ENCODE results near the gene HIP1R. TPM values are rescaled to one million over a fixed set of nuclear protein-coding genes. Genes with fewer than 3 reads are reported as not detected.
"Not testable (repeated sequence)": the region's sequence is repeated elsewhere in the genome, so short reads cannot be mapped to it uniquely, and the experiment has no call there.

Gene HIP1R
- total and polyA plus RNA-seq, 2 of the 4 experiments (the other 2 are of a cell fraction) = 13.8 to 18.5 TPM

GRCh38 chr12:122891661-122892525, 56.6 kb downstream of the HIP1R start:
- peak overlapping the region; percentile 92 for H3K27ac ChIP-seq (ENCODE audit: insufficient read depth, low read length)
- H3K4me3 ChIP-seq (ENCODE audit: insufficient read depth, low read depth, low read length) = peak overlapping the region; percentile 19; the same call in 1 of the 2 replicates
- peak overlapping the region; percentile 92 for H3K4me2 ChIP-seq (ENCODE audit: low read depth, low read length)
- dilution Hi-C loops (cut with HindIII; ENCODE audit: low sequenced_read_pairs, unreplicated experiment) = no loop called here
- H3K9ac ChIP-seq (ENCODE audit: low read depth, low read length) = peak overlapping the region; percentile 45; the same call in 1 of the 2 replicates
- peak overlapping the region; percentile 39 for H2AFZ ChIP-seq (replicated peaks; ENCODE audit: low read length, poor library complexity)
- peak overlapping the region; percentile 60 for H3K56ac ChIP-seq (ENCODE audit: extremely low read depth, insufficient read depth, low read length)
- intact Hi-C loops (cut with micrococcal nuclease) = loop anchor here (10.0 kb wide), 1 partner anchor 343 kb away; the partner anchor contains the start of genes MPHOSPH9 and MTRFR
- peaks cover 39% of the 10 kb centered on the region for H3K4me1 ChIP-seq (ENCODE audit: control insufficient read depth, insufficient read depth, low read length)
- ATAC-seq (ENCODE audit: low read depth) (peak; percentile 40), DNase-seq (peak; percentile 88)
- no peak overlapping the region for H4K5ac ChIP-seq (ENCODE audit: low read depth, low read length)
- H2BK20ac ChIP-seq (ENCODE audit: low read depth, low read length) = peak overlapping the region; percentile 36; the same call in 1 of the 2 replicates
- H4K91ac ChIP-seq (ENCODE audit: insufficient read depth, low read depth, low read length) = peak overlapping the region; percentile 29; the same call in 1 of the 2 replicates
- peak overlapping the region in 1 of 2 experiments; percentile 76; a peak in 2 of 4 replicates for H4K8ac ChIP-seq (ENCODE audit: low read depth in 2 of 2, low read length in 2 of 2)
- no peaks in the 10 kb centered on the region; the same call in 1 of the 2 replicates for H3K36me3 ChIP-seq (ENCODE audit: control insufficient read depth, insufficient read depth, low read length)
- no peak overlapping the region for H2BK15ac ChIP-seq (ENCODE audit: low read depth, low read length)
- peaks cover 72% of the 10 kb centered on the region for H4K20me1 ChIP-seq (ENCODE audit: insufficient read depth, low read length)
- peak overlapping the region; percentile 88 for H3K14ac ChIP-seq (replicated peaks; ENCODE audit: low read depth, low read length)
- H3K9me1 ChIP-seq (ENCODE audit: insufficient read depth, low read length) = peaks cover 39% of the 10 kb centered on the region
- TF ChIP-seq BHLHE40 (IDR thresholded peaks at IDR 0.05; ENCODE audit: low read depth, low read length) (peak; percentile 34; the same call in 1 of the 2 replicates), CEBPB (IDR thresholded peaks at IDR 0.05; ENCODE audit: low read depth, low read length) (peak; percentile 51), NFE2L2 (IDR thresholded peaks at IDR 0.05; ENCODE audit: low read depth, low read length) (no peak)
- POLR2A ChIA-PET (ENCODE audit: unreplicated experiment) = no interaction called here
- 0% methylated on average over 3 of the region's 10 CpGs; no CpG with 5 or more reads in 1 of the 2 experiments for WGBS, 2 experiments (ENCODE audit: extremely low coverage in 2 of 2, insufficient read length in 1 of 2)
- H3K27me3 ChIP-seq (ENCODE audit: control insufficient read depth, insufficient read depth, low read length) = no peaks in the 10 kb centered on the region
- peak overlapping the region; percentile 12; the same call in 1 of the 2 replicates for H3K18ac ChIP-seq (ENCODE audit: low read depth, low read length)
- H2AK9ac ChIP-seq (replicated peaks; ENCODE audit: low read depth, low read length, poor library complexity) = no peak overlapping the region
- CTCF ChIA-PET = interaction anchor here (1.6 kb wide), 1 partner anchor 12 kb away, joined by 3 read pairs; no protein-coding TSS in a partner anchor
- peaks cover 10 to 90% of the 10 kb centered on the region in 2 experiments; a peak in 3 of 4 replicates for H3K79me1 ChIP-seq (ENCODE audit: low read depth in 1 of 2, low read length in 2 of 2)
- in situ Hi-C loops (cut with MboI; ENCODE audit: low sequenced_read_pairs) = no loop called here
- peak overlapping the region; percentile 84 for H2BK5ac ChIP-seq (ENCODE audit: low read depth, low read length, poor library complexity, severe bottlenecking)
- H3K23ac ChIP-seq (ENCODE audit: low read depth, low read length) = peak overlapping the region; percentile 77; the same call in 1 of the 2 replicates
- peak overlapping the region; percentile 68; the same call in 1 of the 2 replicates for H3K4ac ChIP-seq (ENCODE audit: low read depth, low read length)
- peak overlapping the region; percentile 61 for H2AK5ac ChIP-seq (ENCODE audit: low read depth, low read length)
- H3K9me3 ChIP-seq (ENCODE audit: control insufficient read depth, insufficient read depth, low read length) = no peaks in the 10 kb centered on the region
- BruUV-seq (replicated peaks) = no TSS peak
- peak overlapping the region; percentile 74 for H2BK120ac ChIP-seq (ENCODE audit: low read depth, low read length)

GRCh38 chr12:122892724-122893123, 57.5 kb downstream of the HIP1R start:
- Histone ChIP-seq H4K20me1 (ENCODE audit: insufficient read depth, low read length) (peaks cover 64% of the 10 kb centered on the region), H3K4me2 (ENCODE audit: low read depth, low read length) (peak overlapping the region; percentile 83), H3K14ac (replicated peaks; ENCODE audit: low read depth, low read length) (peak overlapping the region; percentile 67), H3K9ac (ENCODE audit: low read depth, low read length) (peak overlapping the region; percentile 65; the same call in 1 of the 2 replicates), H2BK5ac (ENCODE audit: low read depth, low read length, poor library complexity, severe bottlenecking) (peak overlapping the region; percentile 84), H2BK15ac (ENCODE audit: low read depth, low read length) (peak overlapping the region; percentile 42; the same call in 1 of the 3 replicates), H3K4ac (ENCODE audit: low read depth, low read length) (peak overlapping the region; percentile 68), H3K27ac (ENCODE audit: insufficient read depth, low read length) (peak overlapping the region; percentile 86), H3K4me1 (ENCODE audit: control insufficient read depth, insufficient read depth, low read length) (peaks cover 32% of the 10 kb centered on the region), H2BK120ac (ENCODE audit: low read depth, low read length) (peak overlapping the region; percentile 9; the same call in 1 of the 2 replicates), H3K18ac (ENCODE audit: low read depth, low read length) (peak overlapping the region; percentile 33; the same call in 1 of the 2 replicates), H2AK5ac (ENCODE audit: low read depth, low read length) (peak overlapping the region; percentile 41), H3K79me1 (ENCODE audit: low read depth in 1 of 2, low read length in 2 of 2) (peaks cover 8 to 82% of the 10 kb centered on the region in 2 experiments; a peak in 3 of 4 replicates), H4K8ac (ENCODE audit: low read depth in 2 of 2, low read length in 2 of 2) (peak overlapping the region in 1 of 2 experiments; percentile 76; a peak in 1 of 4 replicates), H3K9me1 (ENCODE audit: insufficient read depth, low read length) (peaks cover 34% of the 10 kb centered on the region)
- H3K56ac ChIP-seq (ENCODE audit: extremely low read depth, insufficient read depth, low read length); ATAC-seq (ENCODE audit: low read depth); H2BK20ac ChIP-seq (ENCODE audit: low read depth, low read length); in situ Hi-C loops (cut with MboI; ENCODE audit: low sequenced_read_pairs); H3K27me3 ChIP-seq (ENCODE audit: control insufficient read depth, insufficient read depth, low read length); POLR2A ChIA-PET (ENCODE audit: unreplicated experiment); DNase-seq; H3K23ac ChIP-seq (ENCODE audit: low read depth, low read length); H3K36me3 ChIP-seq (ENCODE audit: control insufficient read depth, insufficient read depth, low read length); dilution Hi-C loops (cut with HindIII; ENCODE audit: low sequenced_read_pairs, unreplicated experiment); BruUV-seq (replicated peaks); H4K91ac ChIP-seq (ENCODE audit: insufficient read depth, low read depth, low read length); H2AFZ ChIP-seq (replicated peaks; ENCODE audit: low read length, poor library complexity); H2AK9ac ChIP-seq (replicated peaks; ENCODE audit: low read depth, low read length, poor library complexity); H4K5ac ChIP-seq (ENCODE audit: low read depth, low read length); H3K4me3 ChIP-seq (ENCODE audit: insufficient read depth, low read depth, low read length); H3K9me3 ChIP-seq (ENCODE audit: control insufficient read depth, insufficient read depth, low read length): not testable (repeated sequence)
- intact Hi-C loops (cut with micrococcal nuclease) = loop anchor here (10.0 kb wide), 1 partner anchor 342 kb away; the partner anchor contains the start of genes MPHOSPH9 and MTRFR
- no CpG with 5 or more reads among the region's 9 CpGs for WGBS, 2 experiments (ENCODE audit: extremely low coverage in 2 of 2, insufficient read length in 1 of 2)
- CTCF ChIA-PET = interaction anchor here (1.6 kb wide), 1 partner anchor 13 kb away, joined by 3 read pairs; no protein-coding TSS in a partner anchor

Measured in IMR-90 (cell line).